GM13977 (cell line): ENCODE measurements around the gene PCMT1.

Experiments
- DNase-seq: peaks from one replicate; pipeline ENCODE4 v3.0.0; 2012; ENCODE audit warnings: low spot score
- in situ Hi-C: fragments of 300-500 bp; cut with MboI; formaldehyde crosslinking; loops from one replicate; pipeline ENCODE4 v1.12.0; 2022; ENCODE audit warnings: low sequenced_read_pairs, low pct_unique_long_range_greater_than_20kb, mixed read lengths, inconsistent platforms; ENCODE audit not compliant: unreplicated experiment
- TF ChIP-seq, protein P1 (sequence below): IDR thresholded peaks from 2 replicates; pipeline ENCODE4 v1.5.1; 2012; ENCODE audit warnings: mild to moderate bottlenecking, control low read depth; ENCODE audit not compliant: insufficient read depth; ENCODE audit errors: extremely low read depth, missing control alignments

The PCMT1 gene

GRCh38 chr6:149813351-149813750 is 63.8 kb downstream of the PCMT1 start:
- TF ChIP-seq, protein P1, sequence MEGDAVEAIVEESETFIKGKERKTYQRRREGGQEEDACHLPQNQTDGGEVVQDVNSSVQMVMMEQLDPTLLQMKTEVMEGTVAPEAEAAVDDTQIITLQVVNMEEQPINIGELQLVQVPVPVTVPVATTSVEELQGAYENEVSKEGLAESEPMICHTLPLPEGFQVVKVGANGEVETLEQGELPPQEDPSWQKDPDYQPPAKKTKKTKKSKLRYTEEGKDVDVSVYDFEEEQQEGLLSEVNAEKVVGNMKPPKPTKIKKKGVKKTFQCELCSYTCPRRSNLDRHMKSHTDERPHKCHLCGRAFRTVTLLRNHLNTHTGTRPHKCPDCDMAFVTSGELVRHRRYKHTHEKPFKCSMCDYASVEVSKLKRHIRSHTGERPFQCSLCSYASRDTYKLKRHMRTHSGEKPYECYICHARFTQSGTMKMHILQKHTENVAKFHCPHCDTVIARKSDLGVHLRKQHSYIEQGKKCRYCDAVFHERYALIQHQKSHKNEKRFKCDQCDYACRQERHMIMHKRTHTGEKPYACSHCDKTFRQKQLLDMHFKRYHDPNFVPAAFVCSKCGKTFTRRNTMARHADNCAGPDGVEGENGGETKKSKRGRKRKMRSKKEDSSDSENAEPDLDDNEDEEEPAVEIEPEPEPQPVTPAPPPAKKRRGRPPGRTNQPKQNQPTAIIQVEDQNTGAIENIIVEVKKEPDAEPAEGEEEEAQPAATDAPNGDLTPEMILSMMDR, result no peak
- DNase-seq, result no peak
- in situ Hi-C loops, result no loop called here

DNA sequence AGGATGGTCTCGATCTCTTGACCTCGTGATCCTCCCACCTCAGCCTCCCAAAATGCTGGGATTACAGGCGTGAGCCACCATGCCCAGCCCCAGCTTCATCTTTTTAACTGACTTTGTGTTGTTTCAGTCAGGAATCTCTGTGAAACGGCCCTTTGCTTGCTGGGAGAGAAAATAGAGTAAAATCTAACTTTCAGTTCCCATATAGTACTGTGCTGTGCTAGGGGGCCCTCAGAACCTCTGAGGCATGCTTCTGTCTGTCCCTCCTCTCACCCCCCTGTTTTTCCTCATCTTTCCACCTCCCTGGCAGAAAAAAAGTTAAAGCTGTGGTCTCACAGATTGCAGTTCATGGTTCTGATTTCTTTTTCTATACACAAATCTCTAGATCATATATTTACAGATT is 66.2 kb downstream of the PCMT1 start:
- peak; percentile 42 for DNase-seq
- in situ Hi-C loops, result no loop called here
- TF ChIP-seq, protein P1, result no peak

GRCh38 chr6:149820506-149820905 is 71.0 kb downstream of the PCMT1 start:
- in situ Hi-C loops, result no loop called here
- TF ChIP-seq, protein P1, result no peak
- DNase-seq, result no peak

DNA sequence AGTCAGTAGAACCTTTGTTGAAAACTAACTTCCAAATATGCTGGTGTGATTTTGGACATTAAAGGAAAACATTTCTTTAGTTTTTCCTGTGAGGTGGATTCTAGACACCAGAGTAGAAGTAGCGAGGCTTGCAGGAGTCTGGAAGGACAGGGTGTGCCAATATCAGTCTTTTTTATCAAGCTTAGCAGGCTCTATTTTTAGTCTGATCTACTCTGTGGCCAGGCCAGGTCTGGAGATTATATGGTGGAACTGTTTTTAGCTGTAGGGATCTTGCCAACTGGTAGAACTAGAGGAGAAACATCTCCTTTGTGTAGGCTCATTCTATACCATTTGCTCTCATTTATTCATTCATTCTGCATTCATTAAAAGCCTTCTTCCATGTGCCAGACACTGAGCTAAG is 72.0 kb downstream of the PCMT1 start:
- TF ChIP-seq, protein P1, result no peak

DNA sequence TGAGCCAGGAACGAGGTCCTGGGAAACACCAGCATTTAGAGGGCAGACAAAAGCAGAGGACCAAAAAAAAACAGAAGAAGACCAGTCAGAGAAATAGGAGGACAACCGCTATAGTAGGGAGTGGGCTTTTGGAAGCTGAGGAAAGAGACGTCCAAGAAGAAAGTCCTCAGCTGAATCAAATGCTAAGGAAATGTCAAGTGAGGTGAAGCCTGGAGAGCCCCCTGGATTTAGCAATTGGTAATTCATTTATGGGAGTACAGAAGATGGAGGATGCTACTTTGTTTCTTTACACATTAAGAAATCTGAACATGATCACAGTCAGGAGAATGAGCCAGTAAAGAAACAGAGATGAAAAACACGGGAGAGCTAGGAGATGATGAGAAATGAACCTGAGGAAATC is 73.5 kb downstream of the PCMT1 start:
- in situ Hi-C loops, result no loop called here
- no peak for DNase-seq
- TF ChIP-seq, protein P1, result no peak

More for the DNA sequence above, 72.0 kb downstream of the PCMT1 start:
- DNase-seq, result no peak
- in situ Hi-C loops, result no loop called here

DNA sequence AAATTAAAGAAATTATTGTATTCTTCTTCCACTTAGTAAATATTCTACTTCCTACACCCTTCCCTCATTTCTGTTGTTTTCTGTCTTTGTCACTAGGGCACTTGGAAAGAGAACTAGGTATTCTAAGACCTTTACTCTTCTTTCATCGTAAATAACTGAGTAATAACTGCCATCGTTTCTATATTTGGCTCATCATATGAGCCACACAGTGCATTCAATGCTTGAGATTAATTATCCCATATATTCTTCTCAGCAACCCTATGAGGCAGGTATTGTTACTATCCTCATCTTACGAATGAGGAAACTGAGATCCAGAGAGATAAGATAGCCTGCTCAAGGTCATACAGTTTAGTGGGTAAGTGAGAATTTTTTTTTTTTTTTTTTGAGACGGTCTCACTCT is 75.8 kb downstream of the PCMT1 start:
- no peak for DNase-seq
- in situ Hi-C loops, result no loop called here
- TF ChIP-seq, protein P1, result no peak

- in situ Hi-C loops, result no loop called here
- no peak for DNase-seq
- TF ChIP-seq, protein P1, result no peak
Observed at GRCh38 chr6:149830731-149831307, 81.3 kb downstream of the PCMT1 start.
